Mucosa of descending colon (tissue), 3 donors: ENCODE measurements around the gene PPP4R3B. TPM values are rescaled to one million over a fixed set of nuclear protein-coding genes. Genes with fewer than 3 reads are reported as not detected.

Experiments used
- ATAC-seq: fragments of 200-7000 bp; cut with Tn5 transposase; one replicate; pipeline ENCODE4 v1.9.1; 2020; ENCODE audit warnings: mild to moderate bottlenecking, moderate library complexity
- DNase-seq, 3 donors: peaks; one replicate each; pipeline ENCODE4 v3.0.0-alpha.2; 2020
- H3K36me3 ChIP-seq: fragments of 200-600 bp; one replicate; pipeline ENCODE4 v1.8.0; 2021; ENCODE audit warnings: low read depth, mild to moderate bottlenecking
- H3K4me1 ChIP-seq: fragments of 200-600 bp; one replicate; pipeline ENCODE4 v1.8.0; 2021; ENCODE audit warnings: low read depth, mild to moderate bottlenecking
- H3K4me3 ChIP-seq: fragments of 200-600 bp; one replicate; pipeline ENCODE4 v1.8.0; 2021; ENCODE audit warnings: mild to moderate bottlenecking
- H3K9me3 ChIP-seq: fragments of 200-600 bp; one replicate; pipeline ENCODE4 v1.8.0; 2021; ENCODE audit warnings: mild to moderate bottlenecking
- intact Hi-C, 2 donors: fragments of 100-400 bp; cut with DNase I in 1 of 2; cut with micrococcal nuclease in 1 of 2; formaldehyde crosslinking; loops; one replicate each; pipeline versions ENCODE4 v1.11.0 to v1.11.1; 2022; cut with DNase I, micrococcal nuclease
- total RNA-seq, 3 donors: library from RNA; stranded (reverse); fragmentation: NEBNext Ultra II Directional in 2 of 3; extraction: Animal tissue kit (Norgen Biotek cat#: 25700) in 2 of 3; gene quantifications; one replicate each; pipeline versions ENCODE4 v1.2.1 to v1.2.4, GENCODE V29; 2021 to 2023
- TF ChIP-seq, protein P1 (sequence below): fragments of 200-600 bp; IDR thresholded peaks from one replicate; pipeline ENCODE4 v1.8.0; 2022; ENCODE audit warnings: antibody characterized with exemption, mild to moderate bottlenecking
- donor health status: DM: no; HTN: no; CAD: no; lungs with moderate emphysema.
- donor health status: DM: no; HTN: no; CAD: no.
- donor health status: DM: no; HTN: yes; CAD: no.

The PPP4R3B gene
- total RNA-seq, 3 donors from 2014 or later, result 66.4 to 89.0 (median 68.5) TPM

DNA sequence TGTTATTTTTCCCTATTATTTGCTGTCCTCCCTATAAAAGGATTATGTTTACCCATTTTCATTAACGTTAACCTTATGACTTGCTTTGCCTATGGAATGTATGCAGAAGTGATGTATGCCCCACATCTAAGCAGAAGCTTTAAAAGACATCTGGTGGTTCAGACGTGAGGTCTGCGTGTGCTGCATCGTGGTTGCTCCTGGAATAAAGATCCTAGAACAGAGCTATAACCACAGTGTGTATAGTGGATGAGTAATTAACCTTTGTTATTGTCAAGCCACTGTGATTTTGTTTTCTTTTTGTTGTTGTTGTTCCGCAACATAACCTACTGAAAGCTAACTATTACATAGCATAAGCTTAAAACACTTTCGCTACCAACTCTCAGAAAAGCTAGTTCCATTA is 118.8 kb downstream of the PPP4R3B start:
- no peaks in the 10 kb centered on the region for H3K9me3 ChIP-seq
- H3K4me1 ChIP-seq, result no peaks in the 10 kb centered on the region
- ATAC-seq (no peak), DNase-seq (no peak)
- H3K36me3 ChIP-seq, result no peaks in the 10 kb centered on the region
- H3K4me3 ChIP-seq, result no peak overlapping the region
- intact Hi-C loops, result no loop called here
- TF ChIP-seq, protein P1, sequence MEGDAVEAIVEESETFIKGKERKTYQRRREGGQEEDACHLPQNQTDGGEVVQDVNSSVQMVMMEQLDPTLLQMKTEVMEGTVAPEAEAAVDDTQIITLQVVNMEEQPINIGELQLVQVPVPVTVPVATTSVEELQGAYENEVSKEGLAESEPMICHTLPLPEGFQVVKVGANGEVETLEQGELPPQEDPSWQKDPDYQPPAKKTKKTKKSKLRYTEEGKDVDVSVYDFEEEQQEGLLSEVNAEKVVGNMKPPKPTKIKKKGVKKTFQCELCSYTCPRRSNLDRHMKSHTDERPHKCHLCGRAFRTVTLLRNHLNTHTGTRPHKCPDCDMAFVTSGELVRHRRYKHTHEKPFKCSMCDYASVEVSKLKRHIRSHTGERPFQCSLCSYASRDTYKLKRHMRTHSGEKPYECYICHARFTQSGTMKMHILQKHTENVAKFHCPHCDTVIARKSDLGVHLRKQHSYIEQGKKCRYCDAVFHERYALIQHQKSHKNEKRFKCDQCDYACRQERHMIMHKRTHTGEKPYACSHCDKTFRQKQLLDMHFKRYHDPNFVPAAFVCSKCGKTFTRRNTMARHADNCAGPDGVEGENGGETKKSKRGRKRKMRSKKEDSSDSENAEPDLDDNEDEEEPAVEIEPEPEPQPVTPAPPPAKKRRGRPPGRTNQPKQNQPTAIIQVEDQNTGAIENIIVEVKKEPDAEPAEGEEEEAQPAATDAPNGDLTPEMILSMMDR, result no peak

Other genes with a start within 250 kb of the PPP4R3B start
- gene CCDC88A, start 197.8 kb downstream of the PPP4R3B start, total RNA-seq, result 10 to 100 TPM in 2 of 3 donors, 1 to 10 TPM in 1; 7.0 to 29.7 (median 14.4) TPM
- gene CFAP36, start 97.9 kb downstream of the PPP4R3B start, total RNA-seq, result 10 to 100 TPM in 2 of 3 donors, 1 to 10 TPM in 1; 9.5 to 40.6 (median 16.1) TPM
- 10 to 100 TPM; 14.8 to 29.8 (median 25.3) TPM for gene PNPT1, start 76.2 kb upstream of the PPP4R3B start, total RNA-seq